Activated CD4-positive, alpha-beta T cell treated with anti-CD3 and anti-CD28 coated beads for 1 hour (primary cell): ENCODE data around the gene LIF.

ENCODE experiments used
- DNase-seq: peaks from one replicate; pipeline ENCODE4 v3.0.0-alpha.2; 2020

LIF gene

DNA sequence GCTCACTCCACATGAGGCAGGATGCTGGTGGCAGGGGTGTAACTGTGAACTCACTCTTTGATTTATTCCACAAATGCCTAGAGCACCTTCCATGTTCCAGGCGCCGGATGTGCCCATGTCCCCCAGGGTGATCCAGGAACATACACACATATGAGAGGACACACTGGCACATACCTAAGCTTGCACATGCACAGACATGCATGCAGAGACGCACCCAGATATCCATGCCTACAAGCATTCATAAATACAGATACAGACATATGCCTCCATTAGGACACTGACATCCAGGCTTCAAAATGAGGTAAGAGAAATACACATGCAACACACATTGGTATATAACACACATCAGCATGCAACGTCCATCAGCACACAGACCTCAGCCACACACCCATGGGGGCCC, 15.6 kb upstream of the LIF start:
- DNase-seq = no peak

- DNase-seq = no peak
These were observed 14.6 kb upstream of the LIF start for GRCh38 chr22:30261134-30261533.

DNA sequence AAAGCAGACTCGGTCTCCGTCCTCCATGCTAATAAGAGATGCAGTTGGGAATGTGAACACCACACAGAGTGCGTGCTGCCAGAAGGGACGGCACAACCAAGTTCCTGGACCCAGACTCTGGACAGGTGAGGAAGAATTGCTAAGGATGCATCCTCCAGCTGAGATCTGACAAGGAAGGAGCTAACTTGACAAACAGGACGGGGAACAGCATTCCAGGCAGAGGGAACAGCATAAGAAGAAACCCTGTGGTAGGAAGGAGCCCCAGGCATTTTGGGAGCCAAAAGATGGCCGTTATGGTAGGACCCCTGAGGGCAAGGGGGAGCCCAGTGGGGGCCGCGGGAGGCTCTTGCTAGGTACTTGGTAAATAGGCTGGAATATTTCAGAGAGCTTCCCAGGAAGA, 14.1 kb upstream of the LIF start:
- DNase-seq = no peak

- DNase-seq = no peak
These were observed 13.7 kb upstream of the LIF start for GRCh38 chr22:30260276-30260675.

GRCh38 chr22:30254314-30254713, 7.8 kb upstream of the LIF start:
- DNase-seq = no peak

- DNase-seq = no peak
These were observed 6.8 kb upstream of the LIF start for GRCh38 chr22:30253205-30253852.

- DNase-seq = no peak
These were observed 6.0 kb upstream of the LIF start for GRCh38 chr22:30252411-30253204.

DNA sequence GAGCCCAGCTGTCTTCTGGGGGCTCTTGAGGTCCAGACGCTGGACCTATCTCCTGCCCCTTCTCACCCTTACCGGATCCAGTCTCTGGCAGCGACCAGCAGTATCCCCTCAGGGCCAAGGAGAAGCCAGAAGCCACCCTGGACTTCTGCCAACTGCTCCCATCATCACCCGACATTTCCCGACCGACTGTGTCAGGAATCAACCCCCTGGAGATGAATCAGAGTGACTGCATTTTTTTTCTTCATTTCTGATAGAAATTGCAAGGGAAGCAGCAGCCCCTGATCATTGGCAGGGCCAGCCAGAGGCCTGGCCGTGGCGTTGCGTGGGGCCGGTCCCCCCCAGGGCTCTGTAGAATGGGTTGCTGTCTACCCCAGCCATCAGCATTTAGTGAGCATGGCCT, 5.2 kb upstream of the LIF start:
- no peak for DNase-seq

- DNase-seq = no peak
These were observed 4.2 kb upstream of the LIF start for GRCh38 chr22:30250661-30251267.

DNA sequence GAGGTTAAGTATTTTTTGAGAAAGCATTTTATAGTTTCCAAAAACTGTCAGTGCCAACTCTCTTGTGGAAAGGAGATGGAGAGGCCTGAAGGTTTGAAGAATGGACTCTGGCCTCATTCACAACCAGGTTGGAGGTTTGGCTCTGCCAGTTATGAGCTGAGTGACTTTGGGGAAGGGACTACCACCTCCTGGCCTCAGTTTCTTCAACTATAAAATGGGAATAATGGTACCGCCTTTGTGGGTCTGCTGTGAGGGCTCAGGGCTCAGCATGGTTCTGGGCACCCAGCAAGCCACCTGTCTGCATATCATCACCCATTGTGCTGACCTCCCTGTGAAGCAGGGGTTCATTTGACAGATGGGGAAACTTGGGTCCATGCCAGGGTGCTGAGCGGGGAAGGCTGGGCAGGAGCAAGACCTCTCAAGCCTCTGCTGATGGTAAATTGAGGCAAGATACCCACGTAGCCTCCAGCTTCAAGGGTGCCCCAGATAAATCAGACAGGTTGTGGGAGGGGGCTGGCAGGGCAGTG, 3.5 kb upstream of the LIF start:
- no peak for DNase-seq

DNA sequence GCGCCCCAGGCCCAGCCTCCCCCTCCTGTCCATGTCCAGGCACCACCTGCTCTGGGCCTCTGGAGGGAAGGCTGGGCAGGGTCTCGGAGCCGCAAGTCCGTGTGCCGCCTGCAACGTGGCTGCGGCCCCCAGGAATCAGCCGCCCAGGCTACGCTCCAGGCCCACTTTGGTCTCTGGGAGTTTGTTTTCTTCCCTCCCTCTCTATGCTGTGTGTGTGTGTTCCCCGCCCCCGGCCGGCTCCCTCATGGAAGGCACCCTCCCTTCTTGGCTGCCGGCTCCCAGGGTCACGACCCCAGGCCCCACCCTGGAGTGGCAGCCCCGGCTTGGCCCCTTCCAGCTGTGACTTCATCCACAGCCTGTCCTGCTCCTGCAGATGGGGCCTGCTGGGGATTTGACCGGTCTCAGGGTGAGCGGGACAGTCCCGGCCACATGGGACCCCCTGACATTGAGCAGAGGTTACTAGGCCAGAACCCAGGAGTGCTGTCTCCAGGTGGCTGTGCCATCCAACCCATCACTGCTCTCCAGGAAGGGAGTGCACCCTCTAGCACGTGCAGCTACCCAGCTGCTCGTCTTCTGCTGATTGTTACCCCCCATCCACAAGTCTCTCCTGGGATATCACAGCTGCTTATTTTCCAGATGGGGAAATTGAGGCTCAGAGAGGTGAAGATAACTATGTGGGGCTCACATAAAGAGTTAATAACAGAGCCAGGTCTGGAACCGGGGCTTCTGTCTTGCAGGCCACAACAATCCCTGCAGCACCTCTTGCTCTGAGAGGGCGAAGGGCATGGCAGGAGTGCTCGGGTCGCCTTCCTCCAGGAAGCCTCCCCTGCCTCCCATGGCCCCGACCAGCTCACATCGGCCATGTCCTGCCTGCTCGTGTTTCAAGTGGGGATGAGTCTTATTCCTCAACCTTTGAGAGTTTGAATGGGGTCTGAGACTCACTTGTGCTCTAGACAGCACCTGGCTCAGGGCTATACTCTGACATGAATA, 2.8 kb upstream of the LIF start:
- no peak for DNase-seq

DNA sequence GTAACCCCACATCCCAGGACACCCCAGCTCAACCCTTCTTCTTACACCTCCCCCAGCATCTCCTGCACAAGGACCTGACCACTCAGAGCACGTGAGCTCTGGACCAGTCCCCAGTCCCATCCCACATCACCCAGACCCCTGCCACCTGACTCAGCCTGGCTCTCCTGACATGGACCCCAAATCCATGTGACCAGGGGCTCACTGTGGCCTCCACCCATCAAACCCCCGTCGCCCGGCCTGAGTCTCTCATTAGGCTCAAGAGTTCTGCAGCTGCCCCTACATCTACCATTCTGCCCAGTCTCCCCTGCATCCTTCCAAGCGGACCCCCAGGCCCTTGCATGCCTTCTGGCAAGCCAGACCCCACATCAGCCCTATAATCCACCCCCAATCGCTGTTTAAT, 1.9 kb upstream of the LIF start:
- DNase-seq = no peak

GRCh38 chr22:30247974-30248373, 1.4 kb upstream of the LIF start:
- DNase-seq = no peak

- no peak for DNase-seq
These were observed 1.0 kb upstream of the LIF start for GRCh38 chr22:30247561-30247960.

GRCh38 chr22:30246814-30247376, 336 bp upstream of the LIF start:
- no peak for DNase-seq

- no peak for DNase-seq
These were observed 1.2 kb downstream of the LIF start for GRCh38 chr22:30245181-30245984.

DNA sequence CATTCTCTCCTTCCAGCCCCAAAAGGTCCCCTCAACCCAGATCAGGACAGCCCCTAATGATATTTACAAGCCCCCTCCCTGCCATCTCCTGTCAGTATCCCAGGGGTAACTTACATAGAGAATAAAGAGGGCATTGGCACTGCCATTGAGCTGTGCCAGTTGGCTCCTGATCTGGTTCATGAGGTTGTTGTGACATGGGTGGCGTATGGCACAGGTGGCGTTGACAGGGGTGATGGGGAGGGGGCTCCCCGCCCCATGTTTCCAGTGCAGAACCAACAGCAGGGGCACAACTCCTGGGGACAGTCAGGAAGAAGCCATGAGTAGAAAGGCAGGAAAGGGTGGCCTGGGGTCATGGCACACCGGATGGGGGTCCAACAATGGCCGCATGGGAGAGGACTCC, 1.9 kb downstream of the LIF start:
- no peak for DNase-seq

GRCh38 chr22:30244066-30244465, 2.5 kb downstream of the LIF start:
- DNase-seq = no peak

- no peak for DNase-seq
These were observed 2.9 kb downstream of the LIF start for GRCh38 chr22:30243661-30244060.

DNA sequence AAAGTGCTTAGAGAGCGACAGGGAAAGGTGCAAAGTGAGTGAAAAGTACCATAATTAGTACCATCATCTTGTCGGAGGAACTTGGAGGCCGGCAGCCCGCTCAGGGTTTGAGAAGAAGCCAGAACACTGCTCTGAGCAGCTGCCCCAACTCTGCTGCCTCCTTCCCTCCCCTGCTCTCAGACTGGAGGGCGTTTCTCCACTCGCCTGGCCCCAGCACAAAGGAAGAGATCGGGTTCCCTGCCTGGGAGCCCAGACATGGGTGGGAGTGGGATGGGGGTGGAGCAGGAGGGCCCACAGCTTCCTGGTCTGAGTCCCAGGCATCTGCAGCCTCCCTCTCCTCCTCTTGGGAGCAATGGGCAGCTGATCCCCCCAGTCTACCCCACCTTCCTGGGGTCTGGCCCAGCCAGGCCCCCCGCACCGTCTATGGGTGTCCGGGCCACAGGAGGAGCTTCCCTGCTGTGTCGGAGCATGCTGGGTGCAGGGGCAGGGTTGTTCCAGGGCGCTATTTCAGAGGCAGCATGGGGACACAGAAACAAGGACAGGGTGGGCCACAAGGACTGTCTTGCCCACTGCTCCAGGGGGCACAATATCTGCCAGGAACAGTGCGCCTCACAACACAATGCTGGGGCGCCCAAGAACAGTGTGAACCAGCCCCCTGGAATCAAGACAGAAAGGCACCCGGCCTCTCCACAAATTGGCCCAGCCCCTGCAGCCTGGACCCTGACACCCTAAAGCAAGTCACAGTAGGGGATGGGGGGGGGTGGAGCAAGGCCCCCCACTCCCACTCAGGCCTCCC, 4.8 kb downstream of the LIF start:
- DNase-seq = no peak
